Prostate gland (tissue), 2 donors: ENCODE results near the gene C1QTNF12. TPM values are rescaled to one million over a fixed set of nuclear protein-coding genes. Genes with fewer than 3 reads are reported as not detected.

Experiments used
- DNase-seq: peaks from one replicate; pipeline ENCODE4 v3.0.0-alpha.2; 2019; ENCODE audit warnings: low spot score
- H3K27ac ChIP-seq, 2 donors: fragments of 200-600 bp; sonication (generic); 2 replicates each; pipeline ENCODE4 v1.5.1; 2017 to 2019
- H3K27me3 ChIP-seq: fragments of 200-600 bp; sonication (generic); replicated peaks from 2 replicates; pipeline ENCODE4 v1.5.1; 2019; ENCODE audit not compliant: insufficient read depth
- H3K36me3 ChIP-seq, 2 donors: fragments of 200-600 bp; sonication (generic); 1 replicate in 1 of 2; 2 replicates in 1 of 2; pipeline versions ENCODE4 v1.5.1 to v1.8.1; 2017 to 2019
- H3K4me1 ChIP-seq: fragments of 200-600 bp; sonication (generic); replicated peaks from 2 replicates; pipeline ENCODE4 v1.5.1; 2019
- H3K4me3 ChIP-seq, 2 donors: fragments of 200-600 bp; sonication (generic); 2 replicates each; pipeline ENCODE4 v1.5.1; 2017 to 2019
- H3K9me3 ChIP-seq: fragments of 200-600 bp; sonication (generic); 2 replicates; pipeline ENCODE4 v1.5.1; 2017
- POLR2A ChIP-seq: fragments of 450-650 bp; IDR thresholded peaks from one replicate; pipeline ENCODE4 v1.6.1; 2016; ENCODE audit warnings: antibody characterized with exemption, mild to moderate bottlenecking
- POLR2AphosphoS5 ChIP-seq: sonication (generic); formaldehyde crosslinking; IDR thresholded peaks from one replicate; pipeline ENCODE4 v1.6.1; 2017; ENCODE audit warnings: antibody characterized with exemption
- WGBS: methylation state at CpG from one replicate; pipeline ENCODE4 v1.1.5; 2018; 5-methylcytosine and 5-hydroxymethylcytosine counted together
- intact Hi-C: fragments of 100-400 bp; cut with DNase I; formaldehyde crosslinking; loops from one replicate; pipeline ENCODE4 v1.14.2; 2022
- total RNA-seq, 2 donors: library from RNA; depleted of rRNA; stranded (reverse); fragments of >200 nt; gene quantifications; one replicate each; pipeline ENCODE4 v1.1.0, GENCODE V29; 2016
- TF ChIP-seq, protein P1 (sequence below), 4 experiments: fragments of 200-600 bp in 2 of 4; fragments of 450-650 bp in 2 of 4; sonication (generic) in 2 of 4; IDR thresholded peaks; 1 replicate in 3 of 4; 2 replicates in 1 of 4; pipeline ENCODE4 v1.5.1; 2016 to 2019; ENCODE audit warnings: antibody characterized with exemption in 4 of 4, mild to moderate bottlenecking in 2 of 4, moderate library complexity in 2 of 4

Gene C1QTNF12
- total RNA-seq, 2 donors from 2014 or later, result 3.4 TPM; not detected in 1

DNA sequence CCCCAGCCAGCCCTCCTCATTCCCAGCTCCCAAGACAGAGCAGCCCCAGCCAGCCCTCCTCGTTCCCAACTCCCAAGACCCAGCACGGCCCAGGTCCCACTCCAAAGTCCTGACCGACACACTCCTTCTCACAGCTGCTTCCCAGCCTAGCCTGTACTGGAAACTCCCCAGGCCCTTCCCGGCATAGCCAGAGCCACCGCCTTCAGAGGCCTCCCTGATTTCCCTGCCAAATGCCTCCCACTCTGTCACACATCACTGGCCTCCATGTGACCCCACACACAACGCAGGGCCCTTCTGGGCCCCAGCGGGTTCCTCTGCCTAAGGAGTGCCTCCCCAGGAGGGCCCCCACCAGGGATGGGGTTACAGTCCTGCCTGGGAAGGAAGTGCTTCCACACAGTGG is 24.3 kb upstream of the C1QTNF12 start:
- peaks cover 22% of the 10 kb centered on the region for H3K4me1 ChIP-seq
- H3K27ac ChIP-seq, result no peak overlapping the region
- no peaks in the 10 kb centered on the region for H3K9me3 ChIP-seq
- 70% methylated on average over 7 of the region's 7 CpGs for WGBS
- TF ChIP-seq POLR2A, result no peak
- no peak for TF ChIP-seq POLR2AphosphoS5
- TF ChIP-seq, protein P1, sequence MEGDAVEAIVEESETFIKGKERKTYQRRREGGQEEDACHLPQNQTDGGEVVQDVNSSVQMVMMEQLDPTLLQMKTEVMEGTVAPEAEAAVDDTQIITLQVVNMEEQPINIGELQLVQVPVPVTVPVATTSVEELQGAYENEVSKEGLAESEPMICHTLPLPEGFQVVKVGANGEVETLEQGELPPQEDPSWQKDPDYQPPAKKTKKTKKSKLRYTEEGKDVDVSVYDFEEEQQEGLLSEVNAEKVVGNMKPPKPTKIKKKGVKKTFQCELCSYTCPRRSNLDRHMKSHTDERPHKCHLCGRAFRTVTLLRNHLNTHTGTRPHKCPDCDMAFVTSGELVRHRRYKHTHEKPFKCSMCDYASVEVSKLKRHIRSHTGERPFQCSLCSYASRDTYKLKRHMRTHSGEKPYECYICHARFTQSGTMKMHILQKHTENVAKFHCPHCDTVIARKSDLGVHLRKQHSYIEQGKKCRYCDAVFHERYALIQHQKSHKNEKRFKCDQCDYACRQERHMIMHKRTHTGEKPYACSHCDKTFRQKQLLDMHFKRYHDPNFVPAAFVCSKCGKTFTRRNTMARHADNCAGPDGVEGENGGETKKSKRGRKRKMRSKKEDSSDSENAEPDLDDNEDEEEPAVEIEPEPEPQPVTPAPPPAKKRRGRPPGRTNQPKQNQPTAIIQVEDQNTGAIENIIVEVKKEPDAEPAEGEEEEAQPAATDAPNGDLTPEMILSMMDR (IDR thresholded peaks at IDR 0.05), result no peak
- intact Hi-C loops, result no loop called here
- H3K4me3 ChIP-seq, result no peak overlapping the region
- DNase-seq, result no peak
- no peaks in the 10 kb centered on the region for H3K36me3 ChIP-seq
- no peaks in the 10 kb centered on the region for H3K27me3 ChIP-seq

DNA sequence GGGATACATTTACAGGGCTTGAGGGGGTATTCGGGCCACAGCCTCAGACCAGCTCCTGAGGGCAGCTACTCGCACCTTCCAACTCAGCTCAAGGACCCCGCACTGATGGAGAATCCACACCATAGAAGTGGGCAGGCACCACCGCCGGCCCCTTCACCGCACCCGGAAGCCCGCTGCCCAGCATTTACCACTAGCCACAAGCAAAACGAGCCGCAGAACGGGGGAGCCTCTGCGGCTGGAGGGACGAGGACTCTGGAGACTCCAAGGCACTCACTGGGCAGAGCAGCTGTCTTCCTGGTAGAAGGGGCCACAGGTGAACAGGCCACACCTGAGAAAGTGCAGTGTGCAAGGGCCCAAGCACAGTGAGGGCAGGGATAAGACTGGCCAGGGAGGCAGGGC is 21.8 kb upstream of the C1QTNF12 start:
- Histone ChIP-seq H3K36me3 (no peaks in the 10 kb centered on the region), H3K4me1 (peaks cover 22% of the 10 kb centered on the region), H3K4me3 (no peak overlapping the region), H3K9me3 (no peaks in the 10 kb centered on the region), H3K27ac (no peak overlapping the region), H3K27me3 (no peaks in the 10 kb centered on the region)
- intact Hi-C loops, result no loop called here
- 95% methylated on average over 13 of the region's 13 CpGs for WGBS
- no peak for TF ChIP-seq POLR2AphosphoS5
- no peak for TF ChIP-seq POLR2A
- TF ChIP-seq, protein P1 (IDR thresholded peaks at IDR 0.05), result no peak
- DNase-seq, result no peak

DNA sequence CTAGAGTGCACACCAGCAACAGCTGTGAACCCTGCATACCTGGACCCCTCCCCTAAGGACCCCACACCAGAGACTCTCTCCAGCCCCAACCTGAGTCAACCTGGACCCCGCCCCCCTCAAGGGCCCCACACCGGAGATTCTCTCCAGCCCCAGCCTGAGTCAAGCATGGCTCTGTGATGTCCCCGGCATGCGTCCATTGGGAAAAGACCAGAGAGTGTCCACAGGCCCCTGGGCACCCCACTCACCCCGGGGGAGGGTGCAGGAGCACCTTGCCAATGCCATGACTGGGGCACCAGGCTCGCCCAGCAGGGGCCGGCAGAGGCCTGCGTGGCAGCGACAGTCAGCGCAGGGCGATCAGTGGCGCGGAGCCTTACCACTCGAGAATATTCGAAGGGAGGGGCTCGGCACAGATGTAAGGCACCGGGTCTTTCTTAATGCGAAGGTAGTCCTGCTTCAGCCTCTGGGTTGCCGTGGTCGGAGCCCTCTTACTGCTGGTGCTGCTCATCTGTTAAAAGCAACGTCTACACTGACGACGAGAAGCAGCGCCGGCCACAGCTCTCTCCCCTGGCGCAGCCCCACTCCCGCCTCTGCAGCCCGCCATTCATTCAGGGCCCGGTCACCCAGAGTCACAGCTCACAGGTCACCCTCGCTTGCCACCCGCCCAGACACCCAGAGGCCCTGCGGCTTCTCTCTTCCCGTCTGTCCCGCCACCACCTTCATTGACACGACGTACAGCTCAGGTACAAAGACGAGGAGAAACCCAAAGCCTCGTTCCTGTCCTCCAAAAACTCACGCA is 21.2 kb upstream of the C1QTNF12 start:
- WGBS, result 92% methylated on average over 39 of the region's 39 CpGs
- intact Hi-C loops, result no loop called here
- peaks cover 0 to 2% of the 10 kb centered on the region in 2 donors for H3K36me3 ChIP-seq

DNA sequence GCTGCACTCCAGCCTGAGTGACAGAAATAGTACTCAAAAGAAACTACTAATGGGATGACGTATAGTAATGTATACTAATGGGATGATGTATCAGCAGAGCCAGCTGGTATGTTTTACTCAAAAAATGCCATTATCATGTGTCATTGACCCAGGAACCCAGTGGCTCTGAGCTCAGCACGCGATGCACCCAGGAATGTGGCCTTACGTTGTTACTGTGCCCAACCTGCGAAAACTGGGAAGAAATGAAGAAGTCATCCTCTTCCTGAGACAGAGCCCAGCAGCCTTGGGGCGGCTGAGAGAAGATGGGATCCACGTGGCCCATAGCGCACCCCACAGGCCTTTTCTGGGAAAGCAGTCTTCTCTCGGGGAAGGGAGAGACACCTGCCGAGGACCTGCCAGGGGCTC is 18.3 kb upstream of the C1QTNF12 start:
- Histone ChIP-seq H3K4me1 (no peaks in the 10 kb centered on the region), H3K27me3 (no peaks in the 10 kb centered on the region), H3K9me3 (no peaks in the 10 kb centered on the region), H3K4me3 (no peak overlapping the region), H3K36me3 (peaks cover 0 to 10% of the 10 kb centered on the region in 2 donors), H3K27ac (no peak overlapping the region)
- no peak for DNase-seq
- intact Hi-C loops, result no loop called here
- TF ChIP-seq POLR2AphosphoS5 (no peak), POLR2A (no peak)
- TF ChIP-seq, protein P1 (IDR thresholded peaks at IDR 0.05), result no peak
- WGBS, result 82% methylated on average over 9 of the region's 10 CpGs

More for the DNA sequence above, 21.2 kb upstream of the C1QTNF12 start:
- Histone ChIP-seq H3K9me3 (no peaks in the 10 kb centered on the region), H3K27ac (no peak overlapping the region), H3K4me1 (peaks cover 21% of the 10 kb centered on the region), H3K27me3 (no peaks in the 10 kb centered on the region), H3K4me3 (no peak overlapping the region)
- TF ChIP-seq, protein P1 (IDR thresholded peaks at IDR 0.05), result no peak
- TF ChIP-seq POLR2A (no peak), POLR2AphosphoS5 (no peak)
- no peak for DNase-seq

DNA sequence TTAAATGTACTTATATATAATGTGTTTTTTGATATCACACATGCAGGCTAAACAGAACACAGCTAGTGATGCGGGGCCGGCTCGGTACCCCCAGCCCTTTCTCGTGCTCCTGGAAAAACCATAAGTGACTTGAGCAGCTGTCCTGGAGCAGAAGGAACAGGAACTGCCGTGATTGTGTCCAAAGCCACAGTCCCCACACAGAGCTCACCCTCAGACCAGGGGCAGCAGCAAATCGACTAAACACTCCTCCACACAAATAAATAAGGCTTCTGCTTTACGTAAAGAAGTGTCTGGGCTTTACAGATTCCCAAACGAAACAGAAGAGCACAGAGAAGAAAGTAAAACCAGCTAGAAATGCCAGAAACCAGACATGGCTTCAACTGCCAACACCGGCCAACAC is 17.5 kb upstream of the C1QTNF12 start:
- Histone ChIP-seq H3K27ac (no peak overlapping the region), H3K4me3 (no peak overlapping the region), H3K4me1 (no peaks in the 10 kb centered on the region), H3K36me3 (peaks cover 0 to 10% of the 10 kb centered on the region in 2 donors), H3K27me3 (no peaks in the 10 kb centered on the region), H3K9me3 (no peaks in the 10 kb centered on the region)
- DNase-seq, result no peak
- TF ChIP-seq POLR2A, result no peak
- TF ChIP-seq, protein P1 (IDR thresholded peaks at IDR 0.05), result no peak
- no peak for TF ChIP-seq POLR2AphosphoS5
- intact Hi-C loops, result no loop called here
- 89% methylated on average over 9 of the region's 9 CpGs for WGBS
